Esophagus mucosa (tissue), 1 donor: ENCODE data around the gene HP. TPM values are rescaled to one million over a fixed set of nuclear protein-coding genes. Genes with fewer than 3 reads are reported as not detected.

Source experiments
- ATAC-seq: fragments of 200-7000 bp; cut with Tn5 transposase; one replicate; pipeline ENCODE4 v1.9.1; 2020
- total RNA-seq: library from RNA; stranded (reverse); gene quantifications from one replicate; pipeline ENCODE4 v1.2.4, GENCODE V29; 2023
- donor health status: DM: yes; HTN: yes; CAD: no.

Gene HP
- total RNA-seq, 1 donor from 2014 or later: 6.2 TPM

DNA sequence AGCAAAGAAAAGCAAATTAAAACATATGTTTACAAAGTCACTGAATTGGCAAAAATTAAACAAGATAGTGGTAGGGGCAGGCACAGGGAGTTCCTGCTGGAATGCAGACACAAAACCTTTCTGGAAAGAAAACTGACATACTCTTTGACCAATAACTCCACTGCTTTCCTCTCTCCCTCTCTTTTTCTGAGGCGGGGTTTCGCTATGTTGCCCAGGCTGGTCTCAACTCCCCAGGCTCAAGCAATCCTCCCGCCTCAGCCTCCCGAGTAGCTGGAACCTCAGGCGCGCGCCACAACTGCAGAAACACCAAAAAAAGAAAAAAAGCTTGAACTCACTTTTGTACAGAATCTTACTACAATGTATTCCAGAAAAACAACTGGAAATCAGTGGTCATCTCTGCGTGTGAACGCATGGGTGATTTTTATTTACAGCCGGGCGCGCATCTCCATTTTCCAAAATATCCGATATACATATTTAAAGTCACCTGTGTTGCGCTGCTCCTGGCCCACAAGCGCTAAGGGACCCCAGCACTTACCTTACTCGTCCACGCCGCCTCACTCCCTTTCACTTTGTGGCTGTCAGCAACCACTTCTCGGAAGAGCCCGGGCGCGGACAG is 38.6 kb downstream of the HP start:
- peak; percentile 30 for ATAC-seq

DNA sequence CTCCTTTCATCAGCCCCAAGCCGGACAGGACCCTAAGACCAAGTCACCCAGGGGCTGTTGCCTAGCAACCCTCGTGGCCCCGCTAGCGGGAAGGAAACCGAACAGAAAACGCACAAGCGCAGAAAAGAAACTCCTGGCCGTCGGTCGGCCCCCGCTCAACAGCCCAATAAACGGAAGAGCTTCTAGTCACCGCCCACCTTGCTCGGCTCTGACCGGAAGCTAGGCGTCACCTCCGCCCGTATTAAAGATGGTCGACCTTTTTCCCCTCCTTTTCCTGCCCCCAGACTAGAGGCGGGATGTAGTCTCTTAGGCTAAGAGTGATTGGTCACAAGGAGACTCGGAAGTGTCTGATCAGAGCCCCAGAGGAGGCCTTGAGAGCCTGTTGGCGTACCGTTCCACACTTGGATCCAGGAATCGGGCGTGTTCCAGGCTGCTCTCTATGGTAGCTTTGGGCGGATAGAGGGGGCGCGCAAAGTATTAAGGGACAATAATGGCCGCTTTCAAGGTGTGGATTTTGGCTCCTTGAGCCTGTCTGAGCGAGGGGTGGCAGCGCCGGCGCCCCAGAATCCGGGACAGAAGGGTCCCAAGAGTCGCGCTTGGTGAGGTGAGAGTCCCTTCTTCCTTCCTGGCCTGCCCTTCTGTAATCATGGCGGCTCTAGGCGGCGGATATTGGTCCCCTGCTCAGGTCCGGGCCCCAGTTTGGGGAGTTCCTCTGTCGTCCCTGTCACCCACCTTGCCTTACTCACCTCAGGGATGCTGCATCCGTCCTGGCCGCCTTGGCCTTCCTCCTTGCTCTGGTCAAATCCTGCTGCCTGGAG is 39.4 kb downstream of the HP start, which contains the start of the genes DHX38 and TXNL4B:
Gene DHX38, plus strand, starts transcription at position 400 of the 818 bp plus-strand sequence. CDS start 2,311 bp downstream, outside the sequence.
Gene TXNL4B, minus strand, starts transcription at position 173 of the 818 bp plus-strand sequence. CDS start 2,871 bp downstream, outside the sequence.
- peak; percentile 100 for ATAC-seq

DNA sequence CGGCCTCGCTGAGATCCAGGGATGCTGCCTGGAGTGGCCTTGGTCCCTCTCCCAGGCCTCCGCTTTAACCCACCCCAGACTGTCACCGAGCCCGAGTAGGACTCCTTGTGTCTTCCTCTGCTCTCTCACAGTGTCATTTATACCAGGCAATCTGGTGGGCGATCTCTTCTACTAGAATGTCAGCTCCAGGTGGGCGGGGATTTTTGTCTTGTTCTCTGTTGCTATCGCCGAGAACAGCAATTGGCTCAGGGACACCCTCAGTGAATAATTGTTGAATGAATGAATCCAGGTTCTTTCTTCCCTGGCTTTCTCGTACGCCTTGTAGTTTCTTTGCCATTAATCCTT is 39.9 kb downstream of the HP start:
- ATAC-seq: peak; percentile 5

DNA sequence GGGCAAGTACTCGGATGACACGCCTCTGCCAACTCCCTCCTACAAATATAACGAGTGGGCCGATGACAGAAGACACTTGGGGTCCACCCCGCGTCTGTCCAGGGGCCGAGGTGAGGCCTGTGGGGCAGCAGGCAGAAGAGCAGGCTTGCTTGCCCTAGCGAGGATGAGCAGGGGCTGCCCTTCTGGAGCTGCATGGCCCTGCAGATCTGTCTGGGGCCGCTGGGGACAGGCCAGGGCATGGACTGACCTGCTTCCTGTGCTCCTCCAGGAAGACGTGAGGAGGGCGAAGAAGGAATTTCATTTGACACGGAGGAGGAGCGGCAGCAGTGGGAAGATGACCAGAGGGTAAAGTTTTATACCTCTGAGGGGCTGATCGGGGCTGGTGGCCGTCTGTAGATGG is 44.6 kb downstream of the HP start:
- ATAC-seq: no peak

DNA sequence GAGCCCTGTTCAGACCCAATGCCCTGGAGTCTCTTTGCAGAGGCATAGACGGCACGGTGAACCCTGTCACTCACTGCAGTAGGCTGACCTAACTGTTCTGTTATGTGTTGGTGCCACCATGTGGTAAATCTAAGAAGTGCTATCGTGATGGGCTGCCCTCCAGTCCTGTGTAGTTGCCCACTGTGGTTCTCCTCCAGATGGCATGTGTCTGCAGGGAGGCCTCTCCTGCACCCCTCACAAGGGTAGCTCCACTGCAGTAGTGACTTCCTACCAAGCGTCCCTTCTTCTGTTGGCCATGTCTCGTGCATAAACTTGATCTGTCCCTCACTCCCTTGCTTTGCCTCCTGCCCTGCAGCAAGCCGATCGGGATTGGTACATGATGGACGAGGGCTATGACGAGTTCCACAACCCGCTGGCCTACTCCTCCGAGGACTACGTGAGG is 45.1 kb downstream of the HP start:
- ATAC-seq: peak; percentile 85

DNA sequence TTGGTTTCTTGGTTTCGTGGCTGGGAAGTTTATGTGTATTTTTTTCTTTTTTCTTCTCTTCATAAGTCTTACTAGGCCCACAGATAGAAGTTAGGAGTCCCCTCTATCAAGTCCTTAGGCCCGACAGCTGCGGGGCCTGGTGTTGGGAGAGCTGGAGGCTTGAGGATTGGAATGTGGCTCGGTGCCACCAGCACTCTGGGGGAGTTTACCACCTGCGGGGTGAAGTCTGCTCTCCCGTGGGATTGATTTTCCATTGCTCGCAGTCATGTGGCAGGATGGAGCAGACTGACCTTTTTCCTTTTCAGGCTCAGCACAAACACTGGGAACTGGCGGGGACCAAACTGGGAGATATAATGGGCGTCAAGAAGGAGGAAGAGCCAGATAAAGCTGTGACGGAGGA is 46.9 kb downstream of the HP start:
- no peak for ATAC-seq

DNA sequence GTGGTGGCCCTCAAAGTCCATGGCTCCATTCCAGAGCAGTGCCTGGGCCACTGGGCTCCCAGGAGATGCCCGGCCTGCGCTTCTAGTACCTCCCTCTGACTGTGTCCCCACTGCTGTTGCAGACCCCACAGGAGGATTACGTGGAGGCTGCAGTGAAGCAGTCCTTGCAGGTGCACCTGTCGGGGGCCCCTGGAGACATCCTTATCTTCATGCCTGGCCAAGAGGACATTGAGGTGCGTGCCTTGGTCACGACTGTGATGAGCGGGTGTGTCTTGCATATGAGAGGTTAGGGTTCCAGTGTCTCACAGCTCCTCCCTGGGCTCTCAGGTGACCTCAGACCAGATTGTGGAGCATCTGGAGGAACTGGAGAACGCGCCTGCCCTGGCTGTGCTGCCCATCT is 50.6 kb downstream of the HP start:
- no peak for ATAC-seq

DNA sequence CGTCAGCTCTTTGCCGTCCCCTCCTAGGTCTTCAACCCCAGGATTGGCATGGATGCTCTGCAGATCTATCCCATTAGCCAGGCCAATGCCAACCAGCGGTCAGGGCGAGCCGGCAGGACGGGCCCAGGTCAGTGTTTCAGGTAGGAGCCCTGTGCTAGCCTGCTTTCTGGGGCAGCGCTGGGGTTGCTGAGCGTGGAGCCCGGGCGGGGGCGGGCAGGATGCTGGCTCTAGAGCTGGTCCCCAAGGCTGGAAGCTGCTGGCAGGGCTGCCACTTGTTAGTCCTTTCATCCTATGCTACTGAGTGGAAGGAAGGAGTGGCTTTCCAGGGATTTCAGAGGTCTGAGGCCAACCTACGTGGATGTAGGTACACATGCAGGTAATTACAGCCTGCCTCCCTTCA is 51.7 kb downstream of the HP start:
- ATAC-seq: no peak

DNA sequence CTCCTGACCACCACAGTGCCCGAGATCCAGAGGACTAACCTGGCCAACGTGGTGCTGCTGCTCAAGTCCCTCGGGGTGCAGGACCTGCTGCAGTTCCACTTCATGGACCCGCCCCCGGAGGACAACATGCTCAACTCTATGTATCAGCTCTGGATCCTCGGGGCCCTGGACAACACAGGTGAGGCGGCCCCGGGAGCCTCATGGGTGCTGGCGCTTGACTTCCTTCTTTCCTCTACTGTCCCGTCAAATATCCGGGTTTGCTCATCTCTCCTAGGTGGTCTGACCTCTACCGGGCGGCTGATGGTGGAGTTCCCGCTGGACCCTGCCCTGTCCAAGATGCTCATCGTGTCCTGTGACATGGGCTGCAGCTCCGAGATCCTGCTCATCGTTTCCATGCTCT is 53.1 kb downstream of the HP start:
- ATAC-seq: no peak

DNA sequence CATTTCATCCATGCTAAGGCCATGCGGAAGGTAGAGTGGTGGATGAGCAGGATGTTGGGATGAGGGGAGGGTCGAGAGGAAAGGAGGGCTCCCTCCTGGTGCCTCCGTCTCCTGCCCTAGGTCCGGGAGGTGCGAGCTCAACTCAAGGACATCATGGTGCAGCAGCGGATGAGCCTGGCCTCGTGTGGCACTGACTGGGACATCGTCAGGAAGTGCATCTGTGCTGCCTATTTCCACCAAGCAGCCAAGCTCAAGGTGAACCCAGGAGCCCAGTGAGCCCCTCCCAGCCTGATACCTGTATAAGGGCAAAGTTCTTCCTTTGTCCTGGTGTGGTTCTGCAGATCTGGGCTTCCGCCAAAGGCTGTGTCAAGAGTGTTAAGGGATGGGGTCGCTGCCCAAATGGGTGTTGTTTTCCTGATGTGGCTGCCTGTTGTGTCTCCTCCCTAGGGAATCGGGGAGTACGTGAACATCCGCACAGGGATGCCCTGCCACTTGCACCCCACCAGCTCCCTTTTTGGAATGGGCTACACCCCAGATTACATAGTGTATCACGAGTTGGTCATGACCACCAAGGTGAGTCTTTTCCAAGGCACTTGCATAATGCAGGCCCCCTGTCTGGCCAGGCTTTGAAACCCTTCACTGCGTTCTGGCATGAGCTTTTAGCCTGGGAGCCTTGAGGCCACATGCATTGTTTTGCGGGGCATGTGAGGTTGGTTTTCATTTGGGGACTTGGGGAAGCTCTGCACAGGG is 54.2 kb downstream of the HP start:
- no peak for ATAC-seq

DNA sequence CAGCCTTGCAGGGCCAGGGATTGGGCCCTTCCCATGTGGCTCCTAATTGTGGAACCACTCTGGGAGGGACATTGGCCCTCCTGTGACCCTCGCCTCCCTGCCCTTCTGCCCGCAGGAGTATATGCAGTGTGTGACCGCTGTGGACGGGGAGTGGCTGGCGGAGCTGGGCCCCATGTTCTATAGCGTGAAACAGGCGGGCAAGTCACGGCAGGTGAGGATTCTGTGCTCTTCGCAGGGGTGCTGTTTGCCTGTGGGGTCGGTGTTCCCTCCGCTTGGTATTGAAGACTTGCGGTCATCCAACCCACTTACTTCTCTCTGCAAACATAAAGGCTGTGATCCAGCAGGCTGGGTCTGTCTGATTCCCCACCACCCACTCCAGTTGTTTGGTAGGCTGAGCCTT is 55.0 kb downstream of the HP start:
- no peak for ATAC-seq

DNA sequence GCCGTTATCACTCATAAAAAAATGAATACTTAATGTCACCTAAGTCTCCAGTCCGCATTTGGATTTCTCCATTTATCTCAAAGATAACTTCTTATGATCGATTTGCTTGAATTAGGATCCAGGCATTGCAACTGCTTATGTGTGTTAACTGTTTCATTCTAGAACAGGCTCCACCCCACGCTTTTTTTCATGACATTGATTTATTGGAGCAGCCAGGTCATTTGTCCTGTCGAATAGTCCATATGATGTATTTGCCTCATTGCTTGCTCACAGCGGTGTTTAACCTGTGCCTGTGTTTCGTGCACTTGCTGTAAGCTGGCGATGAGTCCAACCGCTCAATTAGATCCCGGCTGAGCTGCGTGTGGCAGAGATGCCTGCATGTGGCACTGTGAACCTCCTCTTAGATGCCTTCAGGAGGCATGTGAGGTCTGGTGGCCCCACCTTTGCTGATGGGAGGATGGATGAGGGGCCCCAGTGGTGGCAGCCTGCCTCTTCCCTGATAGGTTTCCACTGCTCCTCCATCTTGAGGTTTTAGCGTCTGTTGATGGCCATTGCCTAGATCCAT is 55.7 kb downstream of the HP start:
- ATAC-seq: no peak

Other genes starting within 250 kb of the HP start
- 74.9 TPM for gene AP1G1, start 245.7 kb upstream of the HP start, total RNA-seq
- gene ATXN1L, start 208.5 kb upstream of the HP start, total RNA-seq: 12.5 TPM
- gene ZNF821, start 170.3 kb upstream of the HP start, total RNA-seq: 4.7 TPM
- 86.7 TPM for gene IST1, start 159.0 kb upstream of the HP start, total RNA-seq
- not detected for gene PKD1L3, start 54.1 kb upstream of the HP start, total RNA-seq
- 6.2 TPM for gene DHODH, start 45.8 kb upstream of the HP start, total RNA-seq
- gene HPR, start 8.7 kb downstream of the HP start, total RNA-seq: not detected
- 10.0 TPM for gene TXNL4B, start 39.1 kb downstream of the HP start, total RNA-seq
- gene DHX38, start 39.3 kb downstream of the HP start, total RNA-seq: 29.5 TPM
- 2.0 TPM for gene PMFBP1, start 117.7 kb downstream of the HP start, total RNA-seq